ENCODE results near the gene HSPE1.
"Not testable (repeated sequence)": the region's sequence is repeated elsewhere in the genome, so short reads cannot be mapped to it uniquely, and the experiment has no call there.

Gene HSPE1

DNA sequence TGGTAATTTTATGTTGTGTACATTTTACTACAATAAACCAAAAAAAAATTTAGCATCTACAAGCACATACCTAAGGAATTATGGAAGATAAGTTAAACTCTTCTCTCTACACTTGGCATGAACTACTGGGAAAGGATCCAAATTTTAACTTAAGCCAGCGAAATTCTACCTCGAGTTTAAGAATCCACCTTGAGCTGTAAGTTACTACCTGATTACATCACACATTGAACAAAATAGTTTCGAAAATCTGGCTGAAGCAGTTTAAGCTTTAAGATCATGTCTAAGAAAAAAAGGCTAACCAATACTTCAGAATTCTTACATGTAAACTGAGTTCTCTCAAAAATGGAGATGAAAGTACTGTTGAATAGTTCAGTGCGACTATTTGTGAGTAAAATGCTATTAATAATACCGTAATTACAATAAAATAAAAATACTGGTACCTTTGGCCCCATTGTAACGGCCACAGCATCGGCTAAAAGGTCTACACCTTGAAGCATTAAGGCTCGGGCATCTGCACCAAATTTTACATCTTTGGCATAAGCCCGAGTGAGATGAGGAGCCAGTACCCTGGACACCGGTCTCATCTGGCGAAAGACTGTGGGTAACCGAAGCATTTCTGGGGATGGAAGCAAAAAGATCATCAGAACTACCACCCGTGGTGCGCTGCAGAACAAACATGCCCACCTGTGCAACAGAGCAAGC lies 1.8 kb upstream of the HSPE1 start:
- no peak for DNase-seq (ENCODE audit: low spot score)

GRCh38 chr2:197498937-197499593 lies 1.1 kb upstream of the HSPE1 start:
- DNase-seq (ENCODE audit: low spot score): peak; percentile 31

DNA sequence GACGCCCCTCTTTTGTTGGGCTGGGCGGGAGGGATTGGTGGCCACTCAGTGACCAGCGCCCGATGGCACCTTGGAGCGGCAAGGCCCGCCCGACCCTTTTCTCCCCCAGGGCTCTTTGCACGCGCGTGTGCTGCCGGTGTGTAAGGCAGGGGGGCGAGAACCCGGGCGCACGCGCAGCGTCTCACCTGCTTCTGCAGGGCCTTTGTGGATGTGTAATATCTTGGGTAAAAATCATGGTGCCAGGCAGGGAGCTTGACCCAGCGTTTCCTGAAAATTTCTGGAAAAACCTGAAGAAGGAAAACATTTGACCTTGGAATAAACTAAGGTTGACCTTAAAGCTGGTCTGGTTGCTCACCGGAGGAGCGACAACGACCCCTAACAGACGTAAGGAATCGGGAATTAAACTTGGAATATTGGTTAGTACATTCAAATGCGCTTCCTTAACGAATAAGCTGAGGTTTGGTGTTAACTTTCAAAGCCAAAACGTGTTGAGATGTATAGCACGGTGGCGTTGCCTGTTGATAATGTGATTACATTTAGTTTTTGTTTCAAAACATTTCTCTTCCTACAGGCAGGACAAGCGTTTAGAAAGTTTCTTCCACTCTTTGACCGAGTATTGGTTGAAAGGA lies 438 bp downstream of the HSPE1 start:
- no peak for DNase-seq (ENCODE audit: low spot score)

DNA sequence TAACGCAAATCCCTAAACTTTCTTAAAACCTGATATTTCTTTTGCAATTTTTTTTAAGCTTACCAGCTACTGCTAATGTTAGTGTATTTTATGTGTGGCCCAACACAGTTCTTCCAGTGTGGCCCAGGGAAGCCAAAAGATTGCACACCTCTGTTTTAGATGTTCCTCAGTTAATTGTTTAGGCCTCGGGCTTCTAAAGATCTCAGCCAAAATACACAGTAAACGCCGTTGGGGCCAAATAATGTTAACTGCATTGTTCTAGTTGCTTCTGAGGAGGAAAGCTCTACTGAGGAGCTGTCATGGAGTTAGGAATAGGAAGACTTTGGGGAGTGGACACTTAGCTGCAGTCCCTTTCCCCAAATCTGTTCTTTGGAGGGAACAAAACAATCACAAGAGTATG lies 2.0 kb downstream of the HSPE1 start:
- DNase-seq (ENCODE audit: low spot score): no peak

- DNase-seq (ENCODE audit: low spot score): no peak
These were observed 2.5 kb downstream of the HSPE1 start for GRCh38 chr2:197502685-197503084.

- DNase-seq (ENCODE audit: low spot score): no peak
These were observed 3.8 kb downstream of the HSPE1 start for GRCh38 chr2:197504000-197504399.

DNA sequence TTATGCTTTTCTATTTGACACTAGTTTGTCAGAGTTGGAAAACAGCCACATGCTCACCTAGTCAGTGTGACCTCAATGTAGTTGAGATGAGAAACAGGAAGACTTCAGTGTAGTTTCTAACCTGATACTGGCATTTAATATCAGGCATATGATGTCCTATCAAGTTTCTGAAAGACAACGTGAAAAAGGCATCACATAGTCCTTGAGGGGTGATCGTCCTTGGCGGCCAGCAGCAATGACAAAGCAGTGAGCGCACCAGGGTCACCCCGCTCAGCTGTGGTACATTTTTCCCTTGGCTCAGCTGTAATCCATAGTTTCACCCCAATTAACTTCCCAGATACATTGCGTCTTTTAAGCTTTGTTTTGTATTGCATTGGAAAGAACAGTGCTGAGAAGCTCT lies 4.3 kb downstream of the HSPE1 start:
- DNase-seq (ENCODE audit: low spot score): no peak

DNA sequence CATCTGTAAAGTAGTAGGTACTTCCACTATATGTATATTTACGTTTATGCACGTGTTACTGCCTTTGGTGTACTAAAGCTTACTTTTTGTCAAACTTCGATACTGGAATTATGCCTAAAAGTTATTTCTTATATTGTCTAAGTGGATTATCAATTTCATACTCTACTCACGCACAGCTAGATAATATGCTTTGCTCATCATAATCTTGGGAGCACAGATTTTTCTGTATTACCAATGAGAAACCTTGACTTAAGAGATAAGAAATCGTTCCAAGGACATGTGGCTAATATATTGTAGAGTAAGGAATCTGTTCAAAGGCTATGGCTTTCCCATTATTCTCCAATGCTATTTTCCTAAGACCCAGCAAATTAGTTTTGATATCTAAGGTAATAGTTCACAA lies 6.5 kb downstream of the HSPE1 start:
- no peak for DNase-seq (ENCODE audit: low spot score)

- no peak for DNase-seq (ENCODE audit: low spot score)
These were observed 13.7 kb downstream of the HSPE1 start for GRCh38 chr2:197513915-197514314.

DNA sequence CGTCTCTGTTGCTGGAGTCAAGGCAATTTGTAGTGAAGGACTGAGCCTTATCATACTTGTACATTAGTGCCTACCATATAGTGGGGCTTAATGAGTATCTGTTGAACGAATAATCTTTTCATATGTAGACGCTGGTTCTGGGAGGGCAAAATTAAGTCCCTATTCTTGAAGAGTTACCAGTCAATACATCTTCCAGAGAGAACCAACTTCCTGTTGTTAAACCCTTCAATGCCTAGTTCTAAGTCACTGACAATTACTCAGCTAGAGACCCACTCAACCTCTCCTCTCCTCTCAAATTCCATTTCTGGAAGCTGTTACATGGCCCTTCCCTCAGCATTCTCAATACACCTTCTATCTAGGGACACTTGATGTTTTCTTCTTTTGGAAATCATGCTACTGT lies 14.6 kb downstream of the HSPE1 start:
- DNase-seq (ENCODE audit: low spot score): no peak

GRCh38 chr2:197515315-197515738 lies 15.1 kb downstream of the HSPE1 start:
- no peak for DNase-seq (ENCODE audit: low spot score)

GRCh38 chr2:197515739-197516392 lies 15.7 kb downstream of the HSPE1 start, which contains the start of gene MOB4:
MOB4 (plus strand) TSS chr2:197516066; CDS start chr2:197516087, 21 bp downstream.
- DNase-seq (ENCODE audit: low spot score): peak; percentile 93

GRCh38 chr2:197516393-197516761 lies 16.2 kb downstream of the HSPE1 start:
- DNase-seq (ENCODE audit: low spot score): peak; percentile 12

DNA sequence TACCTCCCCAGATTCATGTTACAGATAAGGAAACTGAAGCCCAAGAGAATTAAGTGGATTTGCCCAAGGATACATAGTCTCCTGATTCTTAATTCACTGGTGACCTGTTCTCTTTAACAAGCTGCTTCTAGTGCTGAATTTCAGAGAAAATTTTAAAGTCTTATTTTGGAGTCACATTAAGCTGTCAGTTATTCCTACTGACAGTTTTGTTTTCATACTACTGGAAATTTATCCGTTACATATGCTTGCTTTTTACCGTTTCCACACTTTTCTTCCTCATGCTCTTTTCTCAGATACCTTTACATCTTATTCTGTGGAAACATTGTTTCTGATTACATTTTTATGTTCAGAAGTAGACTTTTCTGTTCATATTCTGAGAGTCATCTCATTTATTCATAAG lies 17.0 kb downstream of the HSPE1 start:
- no peak for DNase-seq (ENCODE audit: low spot score)

DNA sequence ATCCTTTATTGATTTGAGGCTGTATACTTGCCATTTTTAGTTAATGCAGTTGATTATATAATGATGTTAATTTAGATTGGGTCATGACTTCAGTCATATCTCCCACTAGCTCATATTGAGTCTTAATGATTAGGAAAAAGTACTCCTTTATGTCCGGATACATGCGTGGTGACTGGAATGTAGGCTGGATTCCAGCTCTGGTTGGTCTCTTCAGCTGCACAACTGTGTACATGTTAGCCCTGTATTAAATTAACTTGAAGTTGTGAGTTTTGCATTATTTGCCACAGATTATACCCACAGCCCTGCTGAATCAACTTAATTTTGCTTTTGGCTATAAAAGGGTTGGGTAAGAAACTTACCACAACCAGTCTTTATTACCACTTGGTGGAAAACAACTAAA lies 38.2 kb downstream of the HSPE1 start:
- DNase-seq (ENCODE audit: low spot score): no peak

DNA sequence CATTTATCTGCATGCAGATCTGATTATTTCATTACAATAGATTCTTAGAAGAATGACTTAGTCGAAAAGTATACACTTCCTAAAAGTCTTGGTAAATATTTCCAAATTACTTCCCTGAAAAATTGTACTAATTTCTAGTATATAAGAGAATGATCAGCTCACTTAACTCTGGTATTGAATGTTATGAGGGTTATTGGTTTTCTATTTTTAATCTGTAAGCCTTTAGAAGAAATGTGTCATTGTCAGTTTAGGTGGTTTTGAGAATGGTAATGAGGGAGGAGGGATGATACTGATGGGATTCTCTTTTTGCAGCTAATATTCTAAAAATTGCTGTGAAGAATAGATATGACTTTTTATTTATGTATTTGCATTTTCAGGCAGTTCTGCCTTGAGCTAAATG lies 39.6 kb downstream of the HSPE1 start:
- DNase-seq (ENCODE audit: low spot score): no peak

DNA sequence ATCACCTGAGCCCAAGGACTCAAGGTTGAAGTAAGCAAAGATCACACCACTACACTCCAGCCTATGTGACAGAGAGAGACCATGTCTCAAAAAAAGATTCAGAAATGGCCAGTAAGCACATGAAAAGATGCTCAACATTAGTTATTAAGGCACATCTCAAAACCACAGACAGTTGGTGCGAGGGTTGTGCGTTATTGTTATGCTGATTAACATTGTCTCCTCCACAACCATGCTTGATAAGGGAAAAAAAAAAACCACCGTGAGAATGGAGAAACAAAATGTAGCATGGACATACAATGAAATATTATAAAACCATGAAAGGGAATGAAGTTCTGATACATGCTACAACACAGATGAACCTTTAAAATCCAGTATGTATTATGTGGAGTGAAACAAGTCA lies 43.0 kb downstream of the HSPE1 start:
- DNase-seq (ENCODE audit: low spot score): no peak

DNA sequence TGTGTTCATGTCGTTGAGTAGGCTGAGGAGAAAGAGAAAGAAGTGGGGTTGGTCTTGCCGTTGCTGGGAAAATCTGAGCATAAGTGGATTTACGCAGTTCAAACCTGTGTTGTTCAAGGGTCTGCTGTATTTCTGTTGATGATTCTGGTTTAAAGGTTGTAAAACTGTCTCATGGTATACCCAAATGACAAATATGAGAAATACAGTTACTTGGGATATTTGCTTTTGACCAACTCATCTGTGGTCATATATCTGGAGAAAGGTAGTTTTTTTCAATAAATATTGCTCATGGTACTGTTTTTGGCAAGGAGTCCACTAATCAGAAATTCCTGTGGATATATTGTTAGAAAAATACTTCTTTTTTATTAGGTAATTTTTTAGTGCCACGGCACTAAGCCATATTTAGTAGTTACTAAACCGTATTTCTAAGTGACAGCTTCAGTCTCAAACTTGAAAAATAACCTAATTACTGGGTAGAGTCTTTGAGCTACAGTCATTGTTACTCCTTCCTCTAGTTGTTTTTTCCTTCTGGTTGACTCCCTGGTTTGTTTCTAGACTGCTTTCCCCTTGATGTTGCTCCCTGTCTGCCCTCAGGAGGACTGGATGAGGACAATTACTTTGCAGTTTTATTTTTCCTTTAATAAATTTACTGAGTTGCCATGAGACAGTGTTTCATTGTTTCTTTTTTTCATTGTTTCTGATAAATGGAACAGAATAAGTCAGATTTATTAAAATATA lies 47.2 kb downstream of the HSPE1 start:
- DNase-seq (ENCODE audit: low spot score): no peak

- DNase-seq (ENCODE audit: low spot score): no peak
These were observed 48.4 kb downstream of the HSPE1 start for GRCh38 chr2:197548582-197548981.

GRCh38 chr2:197551260-197551659 lies 51.1 kb downstream of the HSPE1 start:
- not testable (repeated sequence) for DNase-seq (ENCODE audit: low spot score)
